HG02938 (cell line): ENCODE measurements around the gene OR52E8.

Experiments
- ATAC-seq: cut with Tn5 transposase; IDR thresholded peaks from one replicate; pipeline ENCODE4 v1.9.1; 2021; ENCODE audit warnings: mild to moderate bottlenecking, moderate library complexity; ENCODE audit not compliant: unreplicated experiment

Gene OR52E8

DNA sequence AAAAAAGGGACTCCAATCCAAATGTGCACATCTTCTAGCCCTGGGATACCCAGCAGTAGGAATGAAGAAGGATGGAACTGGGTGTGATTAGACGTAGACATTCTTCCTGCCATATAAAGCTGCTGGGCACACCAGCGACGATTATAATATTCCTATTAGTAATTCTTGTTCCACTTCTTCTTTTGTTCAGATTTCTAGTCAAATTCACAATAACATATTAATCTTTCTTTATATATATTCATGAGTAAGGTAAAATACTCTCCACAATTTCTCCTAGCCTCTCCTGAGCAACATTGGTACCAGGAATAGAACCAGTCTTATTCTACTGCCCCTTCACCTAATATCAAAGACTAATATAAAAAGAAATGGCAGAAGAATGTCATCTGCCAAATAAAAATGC is at the start of gene OR52E8:
TSS of gene OR52E8 (minus strand) at position 101 of the 400 bp plus-strand sequence. CDS start at position 101, 0 bp downstream.
- no peak for ATAC-seq

DNA sequence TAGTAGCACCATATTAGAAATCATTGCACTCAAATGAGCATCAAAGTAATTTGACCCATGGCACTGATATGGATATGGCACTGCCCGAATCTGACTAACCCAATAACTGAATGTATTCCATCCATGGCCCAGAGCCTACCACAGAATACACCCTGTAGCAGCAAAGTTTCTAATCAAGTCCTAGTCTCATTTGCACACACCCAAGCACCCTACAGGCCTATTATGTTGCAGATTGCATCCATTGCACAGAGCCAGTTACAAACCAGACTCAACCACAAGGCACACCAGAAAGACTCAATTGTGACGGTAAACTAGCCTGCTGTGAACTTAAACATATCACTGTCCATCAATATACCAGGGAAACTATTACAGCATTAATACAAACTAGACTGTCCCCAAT is 42.0 kb upstream of the OR52E8 start:
- no peak for ATAC-seq

DNA sequence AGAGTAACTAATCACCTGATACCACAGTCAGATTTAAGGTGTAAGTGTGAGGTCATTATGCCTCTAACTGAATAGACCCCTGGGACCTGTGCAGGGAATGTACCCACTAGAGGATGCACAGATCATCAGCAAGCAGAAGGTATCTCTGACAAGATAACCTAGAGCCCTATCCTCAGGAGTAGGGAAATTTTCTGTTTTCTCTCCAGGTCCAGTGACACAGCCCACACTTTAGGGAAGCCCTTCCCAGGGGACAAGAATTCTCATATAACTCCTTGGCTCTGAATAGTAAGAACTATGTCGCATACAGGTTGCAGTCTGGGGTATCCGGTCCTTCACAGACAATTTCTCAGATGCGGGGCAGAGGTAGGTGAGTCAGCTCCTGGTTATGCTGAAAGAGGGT is 35.4 kb upstream of the OR52E8 start, which contains the start of gene OR52E5:
TSS of gene OR52E5 (plus strand) at position 301 of the 400 bp plus-strand sequence. CDS start 7,569 bp downstream, outside the sequence.
- ATAC-seq, result no peak

DNA sequence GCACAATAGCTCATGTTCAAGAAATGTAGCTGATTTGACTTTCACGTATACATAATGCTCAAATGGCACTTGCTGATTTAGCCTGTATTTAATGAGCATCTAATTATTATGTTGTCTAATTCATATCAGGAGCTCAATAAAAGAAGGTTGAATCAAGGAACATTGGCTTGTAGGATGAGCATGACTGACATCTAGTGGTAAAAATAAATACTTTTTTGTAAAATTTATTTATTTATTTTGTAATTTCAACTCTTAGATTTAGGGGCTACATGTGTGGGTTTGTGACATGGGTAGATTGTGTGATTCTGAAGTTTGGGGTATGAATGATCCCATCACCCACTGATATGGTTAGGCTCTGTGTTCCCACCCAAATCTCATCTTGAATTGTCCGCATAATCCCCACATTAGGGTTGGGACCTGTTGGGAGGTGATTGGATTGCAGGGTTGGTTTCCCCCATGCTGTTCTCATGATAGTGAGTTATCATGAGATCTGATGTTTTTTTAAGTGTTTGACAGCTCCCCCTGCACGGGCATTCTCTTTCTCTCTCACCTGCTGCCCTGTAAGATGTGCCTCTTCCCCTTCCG is 33.8 kb upstream of the OR52E8 start:
- no peak for ATAC-seq

DNA sequence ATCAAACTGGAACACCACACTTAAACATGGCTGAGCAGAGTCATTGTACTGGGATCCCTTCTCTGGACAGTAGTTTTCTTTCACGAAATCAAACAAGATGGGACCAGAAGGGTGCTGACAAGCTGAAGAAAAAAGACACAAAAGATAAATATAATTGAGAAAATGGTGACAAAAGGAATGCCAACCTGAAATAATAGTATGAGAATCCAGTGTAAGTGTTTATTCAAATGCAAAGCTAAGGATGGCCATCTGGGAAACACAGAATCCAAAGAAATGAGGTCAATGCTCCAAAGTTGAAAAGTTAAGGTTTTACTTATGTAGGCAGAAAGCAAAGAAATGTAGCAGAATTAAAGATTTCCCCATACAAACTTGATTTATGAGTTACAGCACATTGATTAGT is 30.2 kb upstream of the OR52E8 start:
- no peak for ATAC-seq

DNA sequence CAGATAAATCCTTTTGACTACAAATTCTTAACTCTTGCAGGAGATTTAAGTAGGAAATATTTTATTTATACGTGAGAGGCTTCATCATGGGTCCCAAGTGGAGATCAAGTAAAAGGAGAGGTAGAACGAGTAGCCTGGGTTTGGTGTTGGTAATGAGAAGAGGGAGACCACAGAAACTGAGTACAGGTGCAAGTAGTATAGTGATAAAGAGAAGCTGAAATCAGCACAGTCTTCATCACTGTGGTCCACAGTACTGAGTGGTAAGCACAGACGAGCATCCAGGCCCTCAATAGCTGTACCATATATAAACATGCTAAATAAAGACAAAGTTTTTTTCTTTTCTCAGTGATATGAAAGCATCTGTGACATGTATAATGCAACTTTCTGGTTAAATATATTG is 29.7 kb upstream of the OR52E8 start:
- no peak for ATAC-seq

DNA sequence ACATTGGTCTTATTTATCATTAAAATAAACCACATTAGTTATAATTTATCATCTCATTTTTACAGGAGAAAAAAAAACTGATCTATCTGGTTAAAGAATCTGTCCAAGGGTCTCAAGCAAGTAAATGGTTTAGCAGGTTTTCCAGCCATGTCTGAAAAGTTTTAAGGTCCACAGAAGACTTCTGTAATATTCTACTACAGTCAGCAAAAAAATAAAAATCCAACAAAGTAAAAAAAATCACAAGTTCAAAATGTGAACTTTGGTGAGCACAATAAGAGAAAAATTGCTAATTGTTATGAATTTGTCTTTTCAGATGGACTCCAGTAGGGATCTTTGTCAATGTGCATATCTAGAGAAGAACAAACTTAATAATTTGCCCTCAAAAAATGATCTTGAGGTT is 24.3 kb upstream of the OR52E8 start:
- no peak for ATAC-seq

DNA sequence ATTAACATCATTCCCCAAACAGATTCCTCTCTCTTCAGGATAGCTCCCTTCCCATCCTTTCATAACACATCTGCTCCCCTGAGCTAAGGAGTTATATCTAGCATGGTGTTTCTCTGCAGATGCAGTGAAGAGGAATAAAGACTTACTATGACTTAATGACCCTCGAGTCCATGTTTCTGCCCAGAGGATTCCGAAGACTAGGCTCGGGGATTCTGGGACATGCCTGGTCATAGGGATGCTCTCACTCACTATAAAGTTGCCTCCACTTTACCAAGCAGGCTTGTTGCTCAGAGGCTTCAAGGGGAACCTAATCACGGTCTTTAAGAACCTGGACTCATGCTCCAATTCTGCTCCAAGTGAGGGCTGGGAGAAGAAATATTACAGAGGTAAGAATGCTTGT is 22.8 kb upstream of the OR52E8 start, which contains the start of gene OR52E4:
TSS of gene OR52E4 (plus strand) at position 301 of the 400 bp plus-strand sequence. CDS start 3,664 bp downstream, outside the sequence.
- ATAC-seq, result no peak

DNA sequence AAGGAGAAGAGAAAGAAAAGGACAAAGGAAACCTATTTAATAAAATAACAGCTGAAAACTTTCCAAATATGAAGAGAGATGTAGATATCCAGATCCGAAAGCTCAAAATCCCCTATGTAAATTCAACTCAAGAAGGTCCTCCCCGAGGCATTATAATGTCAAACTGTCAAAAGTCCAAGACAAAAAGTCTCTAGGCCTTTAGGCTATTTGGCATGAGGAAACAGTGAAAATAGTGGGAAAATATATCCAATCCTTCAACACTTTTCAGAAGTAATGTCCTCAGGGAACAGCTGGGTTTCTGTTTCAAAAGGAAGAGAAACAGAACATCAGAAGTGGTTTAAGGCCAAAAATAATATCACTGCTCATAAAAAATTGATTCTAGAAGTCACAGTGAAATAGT is 21.1 kb upstream of the OR52E8 start:
- ATAC-seq, result no peak

DNA sequence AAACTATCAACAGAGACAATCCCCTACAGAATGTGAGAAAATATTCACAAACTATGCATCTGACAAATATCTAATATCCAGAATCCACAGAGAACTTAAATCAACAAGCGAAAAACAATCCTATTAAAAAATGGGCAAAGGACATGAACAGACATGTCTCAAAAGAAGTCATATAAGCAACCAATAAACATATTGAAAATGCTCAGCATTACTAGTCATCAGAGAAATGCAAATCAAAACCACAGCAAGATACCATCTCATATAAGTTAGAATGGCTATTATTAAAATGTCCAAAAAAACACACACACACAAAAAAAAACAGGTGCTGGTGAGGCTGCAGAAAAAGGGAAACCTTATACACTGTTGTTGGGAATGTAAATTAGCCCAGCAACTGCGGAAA is 8.3 kb upstream of the OR52E8 start:
- ATAC-seq, result no peak

DNA sequence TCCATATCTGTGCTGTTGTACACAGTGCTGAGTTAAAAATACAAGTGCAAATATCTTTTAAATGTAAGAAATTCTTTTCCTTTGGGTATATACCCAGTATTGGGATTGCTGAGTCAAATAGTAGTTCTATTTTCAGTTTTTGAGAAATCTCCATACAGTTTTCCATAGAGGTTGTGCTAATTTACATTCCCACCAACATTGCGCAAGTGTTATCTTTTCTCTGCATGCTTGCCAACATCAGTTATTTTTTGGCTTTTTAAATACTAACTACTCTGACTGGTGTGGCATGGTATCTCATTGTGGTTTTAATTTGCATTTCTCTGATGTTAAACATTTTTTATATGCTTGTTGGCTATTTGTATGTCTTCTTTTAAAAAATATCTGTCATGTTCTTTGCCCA is 6.5 kb downstream of the OR52E8 start:
- ATAC-seq, result no peak

DNA sequence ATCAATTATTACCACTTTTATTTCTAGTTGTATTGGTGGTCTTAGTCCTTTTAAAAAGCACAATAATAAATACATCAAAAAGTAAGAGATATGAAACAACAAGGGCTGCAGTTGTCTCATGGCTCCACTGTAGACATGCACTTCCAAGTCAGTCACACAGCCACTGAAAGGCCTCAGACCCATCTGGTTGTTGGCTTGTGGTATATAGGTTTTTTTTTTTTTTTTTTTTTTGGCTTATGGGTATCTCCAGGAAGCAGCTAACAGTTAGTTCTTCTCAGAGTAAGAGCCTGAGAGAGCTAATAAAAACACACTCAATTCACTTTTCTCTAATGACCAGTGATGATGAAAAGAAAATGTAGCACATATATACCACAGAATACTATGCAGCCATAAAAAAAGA is 9.8 kb downstream of the OR52E8 start:
- no peak for ATAC-seq

DNA sequence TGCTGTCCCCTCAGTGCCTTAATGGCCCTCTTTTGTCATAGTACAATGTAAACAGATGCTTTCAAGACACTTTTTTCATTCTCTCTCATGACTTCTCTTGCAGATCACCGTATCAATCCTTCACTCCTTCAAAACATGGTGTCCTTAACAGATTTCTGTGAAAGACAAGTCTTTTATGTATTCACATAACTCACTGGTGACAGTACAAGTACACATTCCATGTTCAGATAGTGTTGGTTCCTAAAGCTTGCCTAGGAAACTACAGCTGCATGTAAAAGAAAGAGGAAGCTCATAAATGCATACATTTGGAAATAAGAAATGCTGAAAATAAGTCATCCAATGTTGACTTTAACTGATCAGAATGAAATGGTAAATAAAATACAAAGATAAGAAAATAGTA is 10.8 kb downstream of the OR52E8 start:
- ATAC-seq, result no peak

DNA sequence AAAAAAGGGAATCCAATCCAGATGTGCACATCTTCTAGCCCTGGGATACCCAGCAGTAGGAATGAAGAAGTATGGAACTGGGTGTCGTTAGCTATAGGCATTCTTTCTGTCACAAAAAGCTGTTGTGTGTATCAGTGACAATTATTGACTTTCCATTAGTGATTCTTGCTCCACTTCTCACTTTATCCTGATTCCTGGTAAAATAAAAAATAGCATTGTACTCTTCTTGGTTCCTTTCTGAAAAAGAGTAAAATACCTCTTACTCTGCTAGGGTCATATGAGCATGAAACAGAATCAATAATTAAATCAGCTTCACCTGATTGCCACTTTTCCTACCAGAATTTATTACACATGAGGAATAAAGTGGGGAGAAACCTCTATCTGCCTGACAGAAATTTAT is 15.7 kb downstream of the OR52E8 start, which contains the start of gene OR52E6:
TSS of gene OR52E6 (minus strand) at position 101 of the 400 bp plus-strand sequence. CDS start at position 101, 0 bp downstream.
- ATAC-seq, result no peak

DNA sequence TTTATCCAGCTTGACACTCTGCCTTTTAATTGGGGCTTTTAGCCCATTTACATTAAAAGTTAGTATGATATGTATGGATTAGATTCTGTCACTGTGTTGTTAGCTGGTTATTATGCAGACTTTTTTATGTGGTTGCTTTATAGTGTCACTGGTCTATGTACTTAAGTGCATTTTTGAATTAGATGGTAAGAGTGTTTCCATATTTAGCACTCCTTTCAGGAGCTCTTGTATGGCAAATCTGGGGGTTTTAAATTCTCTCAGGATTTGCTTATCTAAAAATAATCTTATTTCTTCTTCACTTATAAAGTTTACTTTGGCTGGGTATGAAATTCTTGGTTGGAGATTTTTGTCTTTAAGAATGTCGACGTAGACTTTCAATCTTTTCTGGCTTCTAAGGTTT is 19.8 kb downstream of the OR52E8 start:
- no peak for ATAC-seq

DNA sequence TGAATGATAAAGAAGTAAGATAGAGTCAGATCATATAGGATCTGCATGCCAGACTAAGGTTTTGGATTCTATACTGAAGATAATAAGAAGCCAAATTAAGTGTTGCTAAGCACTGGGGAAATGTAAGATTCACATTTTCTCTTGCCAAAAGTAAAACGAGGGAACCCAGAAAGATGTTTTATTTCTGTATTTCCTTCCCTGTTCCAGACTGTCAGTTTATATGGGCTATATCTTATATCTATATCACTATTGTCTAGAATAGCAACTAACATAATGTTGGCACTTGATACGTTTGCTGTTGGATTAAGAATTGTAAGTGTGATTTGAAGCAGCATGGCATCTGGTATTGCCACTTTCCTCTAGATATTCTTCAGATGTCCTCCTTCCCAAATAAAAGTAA is 24.0 kb downstream of the OR52E8 start:
- ATAC-seq, result no peak

DNA sequence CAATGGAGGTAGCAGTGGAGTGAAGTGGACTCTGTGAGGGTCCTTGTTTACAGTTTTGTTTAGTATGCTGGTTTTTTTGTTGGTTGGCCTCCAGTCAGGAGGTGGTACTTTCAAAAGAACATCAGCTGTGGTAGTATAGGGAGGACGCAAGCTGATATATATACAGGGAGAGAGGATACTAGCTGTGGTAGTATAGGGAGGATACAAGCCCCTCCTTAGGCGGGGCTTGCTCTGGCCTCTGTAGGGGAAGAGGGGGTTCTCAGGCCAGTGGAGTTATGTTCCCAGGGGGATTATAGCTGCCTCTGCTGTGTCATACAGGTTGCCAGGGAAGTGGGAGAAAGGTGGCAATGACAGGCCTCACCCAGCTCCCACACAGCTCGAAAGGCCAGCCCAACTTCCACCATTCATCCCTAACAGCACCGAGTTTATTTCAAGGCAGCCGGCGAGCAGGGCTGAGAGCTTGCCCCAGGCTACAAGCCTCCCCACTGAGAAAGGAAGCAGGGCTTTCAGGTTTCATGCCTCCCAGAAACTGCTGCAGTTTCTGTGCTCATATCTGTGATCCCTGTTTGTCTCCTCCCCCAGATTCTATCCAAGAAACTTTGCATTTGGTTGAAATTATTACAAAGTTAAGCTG is 26.2 kb downstream of the OR52E8 start:
- ATAC-seq, result no peak

DNA sequence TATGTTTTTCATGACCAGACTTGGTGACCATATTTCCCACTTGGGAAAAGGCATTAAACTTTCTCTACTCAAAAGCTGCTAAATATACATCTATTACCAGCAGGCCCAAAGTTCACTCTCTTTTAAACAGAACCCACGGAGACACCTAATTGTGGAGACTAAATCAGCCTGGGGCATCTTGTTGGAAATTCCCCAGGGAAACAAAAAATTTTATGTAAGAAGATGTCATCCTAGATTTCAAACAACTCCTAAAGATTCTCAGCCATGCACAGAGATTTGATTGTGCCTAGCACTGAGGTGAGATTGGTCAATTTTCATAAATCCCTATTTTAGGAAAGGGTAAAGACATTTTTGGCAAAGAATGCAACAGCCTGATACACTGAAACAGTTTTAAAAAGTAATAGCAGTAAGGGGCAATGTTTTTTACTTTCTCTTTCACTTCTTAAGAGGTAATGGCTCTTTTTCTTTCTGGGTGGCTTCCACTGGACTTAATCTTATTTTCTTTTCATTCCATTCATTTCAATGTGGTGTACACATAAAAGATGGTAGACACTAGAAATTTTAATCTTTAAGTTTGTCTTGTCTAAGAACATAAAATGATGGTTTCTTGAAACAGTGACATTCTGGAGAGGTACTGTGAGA is 39.1 kb downstream of the OR52E8 start:
- peak; percentile 60 for ATAC-seq

DNA sequence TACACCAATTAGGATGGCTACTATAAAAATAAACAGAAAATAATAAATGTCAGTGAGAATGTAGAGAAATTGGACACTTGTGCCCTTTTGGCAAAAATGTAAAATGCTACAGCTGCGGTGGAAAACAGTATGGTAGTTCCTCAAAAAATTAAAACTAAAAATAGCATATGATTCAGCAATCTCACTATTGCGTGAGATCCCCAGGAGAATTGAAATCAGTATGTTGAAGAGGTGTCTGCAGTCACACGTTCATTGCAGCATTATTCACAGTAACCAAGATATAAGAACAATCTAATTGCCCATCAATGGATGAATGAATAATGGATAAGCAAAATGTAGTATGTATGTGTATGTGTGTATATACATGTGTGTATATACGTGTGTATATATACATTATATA is 42.0 kb downstream of the OR52E8 start:
- ATAC-seq, result peak; percentile 55

DNA sequence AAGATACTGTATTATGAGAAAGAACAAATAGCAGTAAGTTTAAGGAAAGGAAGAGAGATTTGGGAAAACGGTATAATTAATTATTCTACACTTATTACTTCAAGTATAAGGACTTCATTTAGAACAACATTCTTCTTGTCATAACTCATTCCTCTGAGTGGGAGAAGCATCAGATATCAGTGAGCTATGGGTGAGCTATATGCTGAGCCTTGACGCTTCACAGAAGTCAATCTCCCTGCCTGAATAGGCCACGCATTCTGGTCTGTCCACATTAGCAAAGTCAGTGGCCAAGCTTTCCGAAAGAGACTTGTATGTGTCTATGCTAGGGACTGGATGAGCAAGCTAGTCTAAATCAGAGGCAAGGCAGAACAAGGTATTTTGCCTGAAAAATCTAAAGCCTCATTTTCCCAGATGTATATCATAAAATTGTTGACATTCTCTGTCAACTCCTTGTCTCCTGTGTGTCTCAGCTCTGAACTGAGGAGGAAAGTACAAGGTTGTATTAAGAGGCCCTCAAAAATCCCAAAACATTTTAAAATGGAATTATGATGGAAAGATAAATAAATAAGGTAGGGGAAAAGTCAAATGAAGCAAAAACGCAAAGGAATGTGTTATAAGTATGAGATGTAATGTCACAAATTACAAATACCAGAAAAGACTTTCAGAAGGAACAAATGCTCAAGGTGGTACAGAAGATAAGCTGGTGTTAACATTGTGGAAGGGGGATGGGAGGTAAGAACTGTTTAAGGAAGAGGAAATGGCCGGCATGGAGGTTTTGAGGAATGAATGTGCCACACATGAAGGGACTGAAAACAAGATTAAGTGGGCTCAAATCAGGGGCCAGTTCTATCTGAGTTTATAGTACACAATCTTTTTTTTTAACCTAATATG is 47.3 kb downstream of the OR52E8 start:
- ATAC-seq, result no peak

DNA sequence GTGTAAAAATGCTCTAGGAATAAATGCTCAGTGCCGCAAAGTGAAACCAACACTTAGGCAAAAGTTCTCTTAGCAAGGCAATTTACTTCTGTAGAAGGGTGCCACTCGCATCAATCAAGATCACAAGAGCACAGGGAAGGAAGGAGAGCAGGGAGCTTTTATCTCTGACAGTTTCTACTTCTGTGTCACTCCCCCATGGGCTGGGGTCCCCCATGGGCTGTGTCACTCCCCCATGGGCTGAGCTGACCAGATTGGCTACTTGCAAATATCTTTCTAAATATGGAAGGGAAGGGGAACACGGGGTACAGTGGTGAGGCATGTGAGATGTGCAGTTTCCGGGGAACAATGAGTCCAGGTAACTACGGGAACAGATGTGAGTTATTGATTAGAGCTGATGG is 48.4 kb downstream of the OR52E8 start:
- peak; percentile 46 for ATAC-seq
